Naive thymus-derived CD4-positive, alpha-beta T cell (primary cell): ENCODE results near the gene WDR70. TPM values are rescaled to one million over a fixed set of nuclear protein-coding genes. Genes with fewer than 3 reads are reported as not detected.

ENCODE experiments used
- ATAC-seq: fragments of 150-1000 bp; cut with Tn5 transposase; 2 replicates; pipeline ENCODE4 v1.10.0; 2021; ENCODE audit warnings: mild to moderate bottlenecking, moderate library complexity
- CTCF ChIA-PET: fragments of 350-600 bp; sonication (Branson Sonifier 250); formaldehyde crosslinking; loops from one replicate; lab custom pipeline; 2021; ENCODE audit warnings: antibody characterized with exemption; lab: Charles Lee
- POLR2A ChIA-PET: fragments of 350-600 bp; sonication (Branson Sonifier 250); formaldehyde crosslinking; loops from one replicate; lab custom pipeline; 2021; ENCODE audit warnings: antibody characterized with exemption, inconsistent platforms; lab: Charles Lee
- DNase-seq, 9 donors: peaks; one replicate each; pipeline versions ENCODE4 v3.0.0 to v3.0.0-alpha.2; 2020 to 2022; ENCODE audit warnings: mixed read lengths in 1 of 9
- H3K27ac ChIP-seq: one replicate; pipeline ENCODE4 v1.7.0; 2013; ENCODE audit warnings: mild to moderate bottlenecking, low read depth, low read length, moderate library complexity
- H3K27me3 ChIP-seq, 2 donors: one replicate each; pipeline ENCODE4 v1.7.0; 2013; ENCODE audit warnings: low read length in 2 of 2, mild to moderate bottlenecking in 2 of 2, moderate library complexity in 2 of 2; ENCODE audit not compliant: control insufficient read depth in 2 of 2, insufficient read depth in 2 of 2
- H3K36me3 ChIP-seq, 3 experiments: 1 replicate in 2 of 3; 2 replicates in 1 of 3; pipeline ENCODE4 v1.7.0; 2013; ENCODE audit warnings: low read length in 3 of 3, mild to moderate bottlenecking in 3 of 3, moderate library complexity in 1 of 3; ENCODE audit not compliant: insufficient read depth in 3 of 3, control insufficient read depth in 2 of 3
- H3K4me1 ChIP-seq, 2 donors: one replicate each; pipeline ENCODE4 v1.7.0; 2013; ENCODE audit warnings: low read length in 2 of 2, mild to moderate bottlenecking in 2 of 2, moderate library complexity in 1 of 2; ENCODE audit not compliant: control insufficient read depth in 2 of 2, insufficient read depth in 2 of 2
- H3K4me3 ChIP-seq: 2 replicates; pipeline ENCODE4 v1.7.0; 2013; ENCODE audit warnings: mild to moderate bottlenecking, low read length
- H3K9me3 ChIP-seq, 3 experiments: 1 replicate in 2 of 3; 2 replicates in 1 of 3; pipeline ENCODE4 v1.7.0; 2013; ENCODE audit warnings: low read length in 3 of 3; ENCODE audit not compliant: control insufficient read depth in 2 of 3
- H3K27ac Mint-ChIP-seq, 9 donors: one replicate each; pipeline ENCODE4 v1.8.0; 2020 to 2022; ENCODE audit warnings: mixed read lengths in 9 of 9, mild to moderate bottlenecking in 8 of 9, moderate library complexity in 5 of 9, inconsistent platforms in 2 of 9
- H3K27me3 Mint-ChIP-seq, 5 donors: one replicate each; pipeline ENCODE4 v1.8.0; 2021 to 2022; ENCODE audit warnings: mixed read lengths in 5 of 5, mild to moderate bottlenecking in 1 of 5
- H3K36me3 Mint-ChIP-seq, 5 donors: one replicate each; pipeline ENCODE4 v1.8.0; 2020 to 2022; ENCODE audit warnings: mixed read lengths in 5 of 5, mild to moderate bottlenecking in 3 of 5, inconsistent platforms in 1 of 5
- H3K4me1 Mint-ChIP-seq, 7 donors: one replicate each; pipeline ENCODE4 v1.8.0; 2020 to 2022; ENCODE audit warnings: mixed read lengths in 7 of 7, mild to moderate bottlenecking in 3 of 7, inconsistent platforms in 1 of 7
- H3K4me3 Mint-ChIP-seq, 10 donors: one replicate each; pipeline ENCODE4 v1.8.0; 2020 to 2022; ENCODE audit warnings: mild to moderate bottlenecking in 10 of 10, mixed read lengths in 10 of 10, moderate library complexity in 6 of 10, inconsistent platforms in 2 of 10
- H3K9me3 Mint-ChIP-seq, 11 donors: one replicate each; pipeline ENCODE4 v1.8.0; 2020 to 2022; ENCODE audit warnings: mixed read lengths in 11 of 11, mild to moderate bottlenecking in 4 of 11, inconsistent platforms in 1 of 11, moderate library complexity in 1 of 11
- intact Hi-C, 2 donors: fragments of 100-400 bp; cut with micrococcal nuclease; formaldehyde crosslinking; loops; one replicate each; pipeline ENCODE4 v1.15.1; 2023
- polyA plus RNA-seq, 2 donors: library from polyadenylated mRNA; unstranded; fragments of 300-500 nt; fragmentation: Illumina TruSeq; gene quantifications; one replicate each; pipeline ENCODE4 v1.2.3, GENCODE V29; 2021
- total RNA-seq, 6 experiments: library from RNA in 5 of 6; stranded (reverse) in 5 of 6; gene quantifications; 1 replicate in 5 of 6; 2 replicates in 1 of 6; pipeline ENCODE4 v1.2.3 and lab custom pipeline; 2021 to 2026

WDR70 gene
- total and polyA plus RNA-seq, 7 experiments from 2014 or later, result 17.7 to 41.4 (median 38.8) TPM

GRCh38 chr5:37730896-37731455 lies 351.9 kb downstream of the WDR70 start:
- no peak overlapping the region for H3K27ac ChIP-seq
- peaks cover 0 to 31% (median 3%) of the 10 kb centered on the region in 3 experiments for H3K36me3 ChIP-seq
- Mint-ChIP-seq H3K36me3 (peaks cover 15 to 74% (median 63%) of the 10 kb centered on the region in 5 donors), H3K9me3 (no peaks in the 10 kb centered on the region), H3K4me3 (no peak overlapping the region), H3K27me3 (no peaks in the 10 kb centered on the region), H3K4me1 (peaks cover 0 to 8% (median 0%) of the 10 kb centered on the region in 7 donors), H3K27ac (no peak overlapping the region)
- DNase-seq (no peak), ATAC-seq (no peak)
- CTCF ChIA-PET, result no interaction called here
- H3K4me1 ChIP-seq, result no peaks in the 10 kb centered on the region
- no peaks in the 10 kb centered on the region for H3K27me3 ChIP-seq
- no peak overlapping the region for H3K4me3 ChIP-seq
- POLR2A ChIA-PET, result no interaction called here
- intact Hi-C loops, result no loop called here
- no peaks in the 10 kb centered on the region for H3K9me3 ChIP-seq

GRCh38 chr5:37734114-37734513 lies 355.0 kb downstream of the WDR70 start:
- H3K36me3 ChIP-seq, result peaks cover 0 to 22% (median 0%) of the 10 kb centered on the region in 3 experiments
- POLR2A ChIA-PET, result no interaction called here
- ATAC-seq (no peak), DNase-seq (no peak)
- Mint-ChIP-seq H3K4me3 (no peak overlapping the region), H3K4me1 (peaks cover 0 to 24% (median 5%) of the 10 kb centered on the region in 7 donors), H3K27ac (no peak overlapping the region), H3K9me3 (no peaks in the 10 kb centered on the region), H3K36me3 (peaks cover 10 to 72% (median 66%) of the 10 kb centered on the region in 5 donors), H3K27me3 (no peaks in the 10 kb centered on the region)
- H3K4me1 ChIP-seq, result no peaks in the 10 kb centered on the region
- H3K27ac ChIP-seq, result no peak overlapping the region
- no peak overlapping the region for H3K4me3 ChIP-seq
- CTCF ChIA-PET, result no interaction called here
- H3K9me3 ChIP-seq, result no peaks in the 10 kb centered on the region
- intact Hi-C loops, result no loop called here
- H3K27me3 ChIP-seq, result no peaks in the 10 kb centered on the region

GRCh38 chr5:37735649-37736347 lies 356.7 kb downstream of the WDR70 start:
- H3K27me3 Mint-ChIP-seq, result no peaks in the 10 kb centered on the region
- peaks cover 6 to 74% (median 69%) of the 10 kb centered on the region in 5 donors for H3K36me3 Mint-ChIP-seq
- H3K4me3 ChIP-seq, result no peak overlapping the region
- no peaks in the 10 kb centered on the region for H3K4me1 ChIP-seq
- H3K36me3 ChIP-seq, result peaks cover 0 to 14% (median 0%) of the 10 kb centered on the region in 3 experiments
- intact Hi-C loops, result no loop called here
- DNase-seq (no peak), ATAC-seq (no peak)
- H3K27ac Mint-ChIP-seq, result no peak overlapping the region
- H3K4me3 Mint-ChIP-seq, result no peak overlapping the region
- no peaks in the 10 kb centered on the region for H3K27me3 ChIP-seq
- H3K27ac ChIP-seq, result no peak overlapping the region
- POLR2A ChIA-PET, result no interaction called here
- peaks cover 0 to 24% (median 5%) of the 10 kb centered on the region in 7 donors for H3K4me1 Mint-ChIP-seq
- CTCF ChIA-PET, result no interaction called here
- no peaks in the 10 kb centered on the region for H3K9me3 ChIP-seq
- peaks cover 0 to 1% (median 0%) of the 10 kb centered on the region in 11 donors for H3K9me3 Mint-ChIP-seq

GRCh38 chr5:37736397-37736796 lies 357.3 kb downstream of the WDR70 start:
- POLR2A ChIA-PET, result no interaction called here
- Histone ChIP-seq H3K36me3 (peaks cover 0 to 12% (median 0%) of the 10 kb centered on the region in 3 experiments), H3K9me3 (no peaks in the 10 kb centered on the region), H3K27me3 (no peaks in the 10 kb centered on the region), H3K4me3 (no peak overlapping the region), H3K4me1 (no peaks in the 10 kb centered on the region), H3K27ac (no peak overlapping the region)
- Mint-ChIP-seq H3K4me3 (no peak overlapping the region), H3K27ac (no peak overlapping the region), H3K4me1 (peaks cover 0 to 24% (median 5%) of the 10 kb centered on the region in 7 donors), H3K36me3 (peaks cover 9 to 76% (median 71%) of the 10 kb centered on the region in 5 donors), H3K9me3 (peaks cover 0 to 1% (median 0%) of the 10 kb centered on the region in 11 donors), H3K27me3 (no peaks in the 10 kb centered on the region)
- no peak for ATAC-seq
- no peak for DNase-seq
- intact Hi-C loops, result no loop called here
- CTCF ChIA-PET, result no interaction called here

DNA sequence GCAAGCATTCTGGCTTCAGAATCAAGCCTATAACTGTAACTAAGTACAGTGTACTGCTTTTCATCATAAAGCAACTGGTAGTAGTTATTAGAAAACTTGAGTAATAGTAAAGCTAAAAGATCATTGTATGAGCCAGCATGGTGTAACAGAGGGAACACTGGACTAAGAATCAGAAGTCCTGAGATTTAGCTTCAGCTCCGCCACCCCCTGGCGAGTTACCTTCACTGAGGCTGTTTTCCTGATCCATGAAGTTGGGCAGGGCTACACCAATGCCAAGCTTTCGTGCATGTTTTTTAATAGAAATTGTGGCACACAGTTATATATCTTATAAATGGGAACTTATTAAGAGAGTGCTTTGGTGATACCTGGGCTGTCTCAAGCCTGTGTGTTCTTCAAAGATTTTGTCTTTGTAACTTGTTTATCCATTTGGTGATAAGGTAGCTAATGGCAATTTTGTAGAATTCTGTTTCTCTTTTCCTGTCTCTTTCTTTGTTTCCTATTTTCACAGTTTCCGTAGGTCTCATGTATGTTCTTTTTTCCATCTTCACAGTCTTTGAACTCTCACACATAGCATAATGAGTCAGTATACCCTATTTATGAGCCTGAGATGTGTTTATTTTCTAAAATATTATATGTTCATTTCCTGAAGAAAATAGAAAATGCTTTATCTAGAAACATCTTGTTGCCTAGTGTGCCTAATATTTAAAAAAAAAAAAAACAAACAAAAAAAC lies 358.4 kb downstream of the WDR70 start:
- H3K27me3 ChIP-seq, result no peaks in the 10 kb centered on the region
- no peaks in the 10 kb centered on the region for H3K4me1 ChIP-seq
- H3K4me3 ChIP-seq, result no peak overlapping the region
- Mint-ChIP-seq H3K4me3 (no peak overlapping the region), H3K9me3 (peaks cover 0 to 9% (median 0%) of the 10 kb centered on the region in 11 donors), H3K36me3 (peaks cover 13 to 79% (median 76%) of the 10 kb centered on the region in 5 donors), H3K27ac (peak overlapping the region in 1 of 9 donors; percentile 2), H3K4me1 (peaks cover 0 to 24% (median 5%) of the 10 kb centered on the region in 7 donors), H3K27me3 (no peaks in the 10 kb centered on the region)
- POLR2A ChIA-PET, result no interaction called here
- CTCF ChIA-PET, result interaction anchor here (0.8 kb wide), 1 partner anchor 8 kb away, joined by 3 read pairs; no protein-coding TSS in a partner anchor
- DNase-seq, result no peak
- H3K9me3 ChIP-seq, result no peaks in the 10 kb centered on the region
- ATAC-seq, result no peak
- no peak overlapping the region for H3K27ac ChIP-seq
- intact Hi-C loops, result loop anchor here in 1 of 2 donors (1.0 kb wide), 1 partner anchor 14 kb away; no protein-coding TSS in a partner anchor
- peaks cover 0 to 14% (median 0%) of the 10 kb centered on the region in 3 experiments for H3K36me3 ChIP-seq

DNA sequence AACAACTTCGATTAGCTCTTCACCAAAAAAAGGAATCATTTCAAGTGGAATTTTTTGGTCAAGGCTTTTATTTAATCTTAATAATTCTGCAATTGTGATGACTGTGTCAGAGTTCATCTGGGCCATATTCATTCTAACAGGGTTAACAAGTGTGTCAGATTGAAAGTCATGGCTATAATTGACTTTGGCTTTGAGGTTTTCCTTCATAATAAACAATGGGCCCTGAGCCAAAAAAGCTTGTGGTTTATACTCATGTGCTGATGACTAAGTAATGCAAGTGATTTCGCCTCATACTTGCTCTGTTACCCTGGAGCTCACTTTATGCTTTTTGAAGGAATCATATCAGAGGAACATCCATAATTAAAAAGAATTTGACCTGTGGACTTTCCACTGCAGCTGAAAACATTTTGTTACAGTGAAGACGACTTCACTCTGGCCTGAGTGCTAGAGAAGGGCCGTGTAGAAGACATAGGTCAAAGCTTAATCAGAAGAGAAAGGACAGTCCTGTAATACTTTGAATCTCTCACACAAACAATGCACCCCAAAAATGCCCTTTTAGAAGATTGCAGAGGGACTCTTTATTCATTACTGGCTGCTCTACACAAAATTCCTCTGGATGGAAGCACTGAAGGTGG lies 359.1 kb downstream of the WDR70 start:
- POLR2A ChIA-PET, result no interaction called here
- Mint-ChIP-seq H3K36me3 (peaks cover 13 to 78% (median 75%) of the 10 kb centered on the region in 5 donors), H3K9me3 (peaks cover 0 to 12% (median 0%) of the 10 kb centered on the region in 11 donors), H3K27me3 (no peaks in the 10 kb centered on the region), H3K4me1 (peaks cover 0 to 24% (median 5%) of the 10 kb centered on the region in 7 donors), H3K27ac (peak overlapping the region in 1 of 9 donors; percentile 2), H3K4me3 (no peak overlapping the region)
- Histone ChIP-seq H3K9me3 (no peaks in the 10 kb centered on the region), H3K4me3 (no peak overlapping the region), H3K36me3 (peaks cover 0 to 17% (median 0%) of the 10 kb centered on the region in 3 experiments), H3K4me1 (no peaks in the 10 kb centered on the region), H3K27me3 (no peaks in the 10 kb centered on the region), H3K27ac (no peak overlapping the region)
- intact Hi-C loops, result loop anchor here in 1 of 2 donors (1.0 kb wide), 1 partner anchor 15 kb away; no protein-coding TSS in a partner anchor
- CTCF ChIA-PET, result interaction anchor here (0.8 kb wide), 1 partner anchor 9 kb away, joined by 3 read pairs; no protein-coding TSS in a partner anchor
- ATAC-seq (peak; percentile 62), DNase-seq (no peak)
